Osteoblast (primary cell): ENCODE results near the gene NXN. TPM values are rescaled to one million over a fixed set of nuclear protein-coding genes. Genes with fewer than 3 reads are reported as not detected.

ENCODE experiments used
- DNase-seq: peaks from one replicate; pipeline ENCODE4 v3.0.0; 2011; ENCODE audit warnings: low spot score, mixed read lengths; ENCODE audit not compliant: insufficient read length; ENCODE audit errors: missing footprints
- H2AFZ ChIP-seq: 2 replicates; pipeline ENCODE4 v1.6.0; 2011; ENCODE audit warnings: mild to moderate bottlenecking, low read length
- H3K27ac ChIP-seq: 2 replicates; pipeline ENCODE4 v1.5.1; 2011; ENCODE audit warnings: mild to moderate bottlenecking, low read depth, low read length, moderate library complexity
- H3K27me3 ChIP-seq: 2 replicates; pipeline ENCODE4 v1.6.0; 2012; ENCODE audit warnings: mild to moderate bottlenecking, control low read depth, inconsistent platforms, low read length, moderate library complexity; ENCODE audit not compliant: insufficient read depth
- H3K36me3 ChIP-seq: 2 replicates; pipeline ENCODE4 v1.5.1; 2011; ENCODE audit warnings: mild to moderate bottlenecking, low read length, control low read depth, moderate library complexity; ENCODE audit not compliant: insufficient read depth
- H3K4me1 ChIP-seq: 2 replicates; pipeline ENCODE4 v1.5.1; 2011; ENCODE audit warnings: mild to moderate bottlenecking, low read length, control low read depth, moderate library complexity; ENCODE audit not compliant: insufficient read depth
- H3K4me2 ChIP-seq: 2 replicates; pipeline ENCODE4 v1.6.0; 2011; ENCODE audit warnings: mild to moderate bottlenecking, low read length; ENCODE audit not compliant: insufficient read depth
- H3K4me3 ChIP-seq: fragments of 200-600 bp; sonication (generic); 3 replicates; pipeline ENCODE4 v1.5.1; 2012; ENCODE audit warnings: mild to moderate bottlenecking, low read length, inconsistent platforms; ENCODE audit not compliant: insufficient read depth
- H3K79me2 ChIP-seq: 2 replicates; pipeline ENCODE4 v1.6.0; 2012; ENCODE audit warnings: mild to moderate bottlenecking, low read length, control low read depth, inconsistent platforms; ENCODE audit not compliant: insufficient read depth
- H3K9me3 ChIP-seq: 2 replicates; pipeline ENCODE4 v1.5.1; 2011; ENCODE audit warnings: low read depth, low read length, control low read depth
- H4K20me1 ChIP-seq: 2 replicates; pipeline ENCODE4 v1.6.0; 2012; ENCODE audit warnings: mild to moderate bottlenecking, low read length, control low read depth; ENCODE audit not compliant: insufficient read depth
- CTCF ChIP-seq: IDR thresholded peaks from 2 replicates; pipeline ENCODE4 v1.5.1; 2011; ENCODE audit warnings: mild to moderate bottlenecking, low read depth, low read length, moderate library complexity; ENCODE audit errors: extremely low read depth
- total RNA-seq: library from RNA; depleted of rRNA; stranded (reverse); fragments of >200 nt; gene quantifications from 2 replicates; pipeline ENCODE4 v1.2.3, GENCODE V29; 2012

Gene NXN
- total RNA-seq, 1 donor: 68.8 TPM

- no peaks in the 10 kb centered on the region for H3K79me2 ChIP-seq
- no peak overlapping the region for H3K27ac ChIP-seq
- no peak overlapping the region for H2AFZ ChIP-seq
- H3K9me3 ChIP-seq: no peaks in the 10 kb centered on the region
- no peaks in the 10 kb centered on the region for H3K36me3 ChIP-seq
- H3K4me2 ChIP-seq: no peak overlapping the region
- DNase-seq: no peak
- no peak for TF ChIP-seq CTCF
- H3K4me1 ChIP-seq: peaks cover 3% of the 10 kb centered on the region
- no peaks in the 10 kb centered on the region for H3K27me3 ChIP-seq
- peaks cover 15% of the 10 kb centered on the region for H4K20me1 ChIP-seq
- no peak overlapping the region for H3K4me3 ChIP-seq
Observed at GRCh38 chr17:863880-864279, 115.7 kb downstream of the NXN start.

GRCh38 chr17:862582-862981 lies 117.0 kb downstream of the NXN start:
- TF ChIP-seq CTCF: no peak
- Histone ChIP-seq H3K36me3 (no peaks in the 10 kb centered on the region), H3K27ac (no peak overlapping the region), H2AFZ (no peak overlapping the region), H4K20me1 (peaks cover 9% of the 10 kb centered on the region), H3K27me3 (no peaks in the 10 kb centered on the region), H3K79me2 (no peaks in the 10 kb centered on the region), H3K4me3 (no peak overlapping the region), H3K4me1 (no peaks in the 10 kb centered on the region), H3K9me3 (no peaks in the 10 kb centered on the region), H3K4me2 (no peak overlapping the region)
- DNase-seq: peak; percentile 22

GRCh38 chr17:861364-861763 lies 118.2 kb downstream of the NXN start:
- Histone ChIP-seq H3K36me3 (no peaks in the 10 kb centered on the region), H3K4me3 (no peak overlapping the region), H3K27me3 (no peaks in the 10 kb centered on the region), H3K4me2 (no peak overlapping the region), H2AFZ (no peak overlapping the region), H3K9me3 (no peaks in the 10 kb centered on the region), H3K27ac (no peak overlapping the region), H3K4me1 (no peaks in the 10 kb centered on the region), H4K20me1 (peaks cover 9% of the 10 kb centered on the region), H3K79me2 (no peaks in the 10 kb centered on the region)
- TF ChIP-seq CTCF: no peak
- DNase-seq: peak; percentile 27

GRCh38 chr17:860805-861204 lies 118.8 kb downstream of the NXN start:
- H3K4me1 ChIP-seq: no peaks in the 10 kb centered on the region
- H3K36me3 ChIP-seq: no peaks in the 10 kb centered on the region
- no peaks in the 10 kb centered on the region for H3K9me3 ChIP-seq
- H3K27me3 ChIP-seq: no peaks in the 10 kb centered on the region
- no peak overlapping the region for H3K4me2 ChIP-seq
- no peak for TF ChIP-seq CTCF
- DNase-seq: peak; percentile 41
- no peak overlapping the region for H3K27ac ChIP-seq
- peaks cover 11% of the 10 kb centered on the region for H4K20me1 ChIP-seq
- H3K4me3 ChIP-seq: no peak overlapping the region
- no peak overlapping the region for H2AFZ ChIP-seq
- no peaks in the 10 kb centered on the region for H3K79me2 ChIP-seq
